Fibroblast of lung (primary cell): ENCODE measurements around the gene SH3RF1. TPM values are rescaled to one million over a fixed set of nuclear protein-coding genes. Genes with fewer than 3 reads are reported as not detected.

Experiments
- DNase-seq, 2 donors: peaks; one replicate each; pipeline versions ENCODE4 v3.0.0 to v3.0.0-alpha.2; 2010; ENCODE audit warnings: low read depth in 2 of 2
- H2AFZ ChIP-seq: 2 replicates; pipeline ENCODE4 v1.5.1; 2012; ENCODE audit warnings: low read length, control low read depth, inconsistent platforms
- H3K27ac ChIP-seq: 2 replicates; pipeline ENCODE4 v1.5.1; 2011; ENCODE audit warnings: low read length, control low read depth; ENCODE audit not compliant: insufficient read depth
- H3K27me3 ChIP-seq: 2 replicates; pipeline ENCODE4 v1.5.1; 2011; ENCODE audit warnings: mild to moderate bottlenecking, low read length; ENCODE audit not compliant: control insufficient read depth, insufficient read depth
- H3K36me3 ChIP-seq: 2 replicates; pipeline ENCODE4 v1.5.1; 2011; ENCODE audit warnings: low read length; ENCODE audit not compliant: control insufficient read depth, insufficient read depth
- H3K4me1 ChIP-seq: 2 replicates; pipeline ENCODE4 v1.5.1; 2011; ENCODE audit warnings: low read length; ENCODE audit not compliant: control insufficient read depth, insufficient read depth; ENCODE audit errors: extremely low read depth
- H3K4me2 ChIP-seq: 2 replicates; pipeline ENCODE4 v1.5.1; 2011; ENCODE audit warnings: low read length, control low read depth; ENCODE audit not compliant: insufficient read depth; ENCODE audit errors: extremely low read depth
- H3K4me3 ChIP-seq, 4 experiments: fragments of 200-600 bp in 1 of 4; sonication (generic) in 1 of 4; replicated peaks in 1 of 4; 2 replicates each; pipeline ENCODE4 v1.5.1; 2011 to 2016; ENCODE audit warnings: low read length in 4 of 4, low read depth in 3 of 4, mild to moderate bottlenecking in 3 of 4, control low read depth in 2 of 4, inconsistent platforms in 1 of 4, mixed read lengths in 1 of 4; ENCODE audit not compliant: insufficient read depth in 1 of 4; ENCODE audit errors: control extremely low read depth in 1 of 4
- H3K79me2 ChIP-seq: 2 replicates; pipeline ENCODE4 v1.5.1; 2012; ENCODE audit warnings: mild to moderate bottlenecking, low read length, inconsistent platforms; ENCODE audit not compliant: control insufficient read depth, insufficient read depth
- H3K9ac ChIP-seq: 2 replicates; pipeline ENCODE4 v1.5.1; 2011; ENCODE audit warnings: mild to moderate bottlenecking, low read length, control low read depth; ENCODE audit not compliant: insufficient read depth
- H3K9me3 ChIP-seq: 2 replicates; pipeline ENCODE4 v1.5.1; 2012; ENCODE audit warnings: low read depth, low read length; ENCODE audit not compliant: control insufficient read depth, insufficient read depth
- H4K20me1 ChIP-seq: 2 replicates; pipeline ENCODE4 v1.5.1; 2011; ENCODE audit warnings: low read length; ENCODE audit not compliant: control insufficient read depth, insufficient read depth; ENCODE audit errors: extremely low read depth
- CTCF ChIP-seq, 2 donors: IDR thresholded peaks in 1 of 2; conservative IDR thresholded peaks in 1 of 2; 1 replicate in 1 of 2; 2 replicates in 1 of 2; pipeline ENCODE4 v1.5.1; 2011 to 2012; ENCODE audit warnings: low read length in 2 of 2, control low read depth in 1 of 2, inconsistent platforms in 1 of 2, low read depth in 1 of 2, mild to moderate bottlenecking in 1 of 2
- EZH2 ChIP-seq: IDR thresholded peaks from 2 replicates; pipeline ENCODE4 v1.5.1; 2012; ENCODE audit warnings: low read length, control low read depth, mild to moderate bottlenecking; ENCODE audit errors: missing control alignments
- polyA plus RNA-seq, 2 donors: library from polyadenylated mRNA; depleted of rRNA in 1 of 2; stranded (reverse) in 1 of 2; unstranded in 1 of 2; fragments of >200 nt; gene quantifications; 2 replicates each; pipeline ENCODE4 v1.2.1, GENCODE V29; 2011 to 2012; ENCODE audit warnings: missing spikeins in 1 of 2
- total RNA-seq: library from RNA; depleted of rRNA; stranded (reverse); fragments of >200 nt; gene quantifications from 2 replicates; pipeline ENCODE4 v1.2.1, GENCODE V29; 2014

SH3RF1 gene
- total and polyA plus RNA-seq, 2 donors (not counting 1 experiment from before 2014, with no cell fraction given), result 13.0 to 18.8 TPM

GRCh38 chr4:169212981-169213380 lies 57.8 kb downstream of the SH3RF1 start:
- Histone ChIP-seq H3K9ac (no peak overlapping the region), H3K4me2 (no peak overlapping the region), H3K27me3 (no peaks in the 10 kb centered on the region), H3K9me3 (no peaks in the 10 kb centered on the region), H3K36me3 (peaks cover 3% of the 10 kb centered on the region), H3K4me1 (peaks cover 3% of the 10 kb centered on the region), H2AFZ (no peak overlapping the region), H3K27ac (no peak overlapping the region), H3K4me3 (no peak overlapping the region), H3K79me2 (peaks cover 28% of the 10 kb centered on the region), H4K20me1 (no peaks in the 10 kb centered on the region)
- DNase-seq, result no peak
- TF ChIP-seq EZH2, result no peak
- no peak for TF ChIP-seq CTCF (conservative IDR thresholded peaks at IDR 0.05 in 1 of 2, IDR thresholded peaks at IDR 0.05 in 1 of 2; ENCODE audit: low read depth in 1 of 2, low read length in 2 of 2)

GRCh38 chr4:169210504-169211118 lies 60.1 kb downstream of the SH3RF1 start:
- peaks cover 5% of the 10 kb centered on the region for H3K4me1 ChIP-seq
- H3K27me3 ChIP-seq, result no peaks in the 10 kb centered on the region
- no peak overlapping the region for H3K9ac ChIP-seq
- no peak overlapping the region for H3K4me2 ChIP-seq
- no peak overlapping the region for H3K27ac ChIP-seq
- DNase-seq, result no peak
- no peak overlapping the region for H3K4me3 ChIP-seq
- no peaks in the 10 kb centered on the region for H4K20me1 ChIP-seq
- no peaks in the 10 kb centered on the region for H3K9me3 ChIP-seq
- H2AFZ ChIP-seq, result no peak overlapping the region
- peaks cover 3% of the 10 kb centered on the region for H3K36me3 ChIP-seq
- TF ChIP-seq CTCF (conservative IDR thresholded peaks at IDR 0.05 in 1 of 2, IDR thresholded peaks at IDR 0.05 in 1 of 2; ENCODE audit: low read depth in 1 of 2, low read length in 2 of 2), result no peak
- no peak for TF ChIP-seq EZH2
- H3K79me2 ChIP-seq, result peaks cover 36% of the 10 kb centered on the region

GRCh38 chr4:169209388-169209883 lies 61.3 kb downstream of the SH3RF1 start:
- DNase-seq, result peak in 1 of 2 donors; percentile 33
- no peak overlapping the region for H3K27ac ChIP-seq

More at GRCh38 chr4:169209388-169209883, 61.3 kb downstream of the SH3RF1 start:
- peaks cover 31% of the 10 kb centered on the region for H3K79me2 ChIP-seq
- no peak overlapping the region for H3K4me3 ChIP-seq
- no peaks in the 10 kb centered on the region for H3K27me3 ChIP-seq
- no peak for TF ChIP-seq CTCF (conservative IDR thresholded peaks at IDR 0.05 in 1 of 2, IDR thresholded peaks at IDR 0.05 in 1 of 2; ENCODE audit: low read depth in 1 of 2, low read length in 2 of 2)
- no peak for TF ChIP-seq EZH2
- peaks cover 3% of the 10 kb centered on the region for H3K36me3 ChIP-seq
- no peak overlapping the region for H2AFZ ChIP-seq
- peaks cover 7% of the 10 kb centered on the region for H3K4me1 ChIP-seq
- no peak overlapping the region for H3K4me2 ChIP-seq
- no peaks in the 10 kb centered on the region for H4K20me1 ChIP-seq
- H3K9me3 ChIP-seq, result no peaks in the 10 kb centered on the region
- no peak overlapping the region for H3K9ac ChIP-seq
